Heart left ventricle (tissue), 13 donors: ENCODE measurements around the gene LRP1B.

Source experiments
- CTCF ChIP-seq, 12 donors: fragments of 200-600 bp; sonication (generic) in 4 of 12; IDR thresholded peaks; one replicate each; pipeline versions ENCODE4 v1.5.0 to v1.8.0; 2018 to 2022; ENCODE audit warnings: antibody characterized with exemption in 12 of 12, mild to moderate bottlenecking in 5 of 12
- POLR2A ChIP-seq, 2 donors: fragments of 450-650 bp; IDR thresholded peaks; one replicate each; pipeline ENCODE4 v1.6.1; 2017; ENCODE audit warnings: antibody characterized with exemption in 2 of 2, mild to moderate bottlenecking in 2 of 2, moderate library complexity in 2 of 2
- donor health status: ischemic (EF 13 %, LVEDD 7.1; RV severe dilation, severe dysfunction).
- donor health status: DM: no; HTN: yes; CAD: no.
- donor health status: DM: no; HTN: no; CAD: no.
- donor health status: ischemic (EF 25% LVEDD 6.9; RV normal size, moderate dysfunction).
- donor health status: ischemic (EF 25% LVEDD 5.7; RV mildly dilated, moderate dysfunction).
- donor health status: ischemic (EF 35%, LVEDD 5.7; RV mildly dilated, moderate dysfunction).
- donor health status: nonischemic (EF 11% LVEDD 7.7; RV severe dilation, severe dysfunction).
- donor health status: DM: yes; HTN: yes; CAD: no.
- donor health status: PGD.
- donor health status: ischemic (EF 29% LVEDD 5.4; RV normal size, mild dysfunction).
- donor health status: nonischemic (EF 23%, LVEDD 6.1; RV moderate dilation, normal function).

DNA sequence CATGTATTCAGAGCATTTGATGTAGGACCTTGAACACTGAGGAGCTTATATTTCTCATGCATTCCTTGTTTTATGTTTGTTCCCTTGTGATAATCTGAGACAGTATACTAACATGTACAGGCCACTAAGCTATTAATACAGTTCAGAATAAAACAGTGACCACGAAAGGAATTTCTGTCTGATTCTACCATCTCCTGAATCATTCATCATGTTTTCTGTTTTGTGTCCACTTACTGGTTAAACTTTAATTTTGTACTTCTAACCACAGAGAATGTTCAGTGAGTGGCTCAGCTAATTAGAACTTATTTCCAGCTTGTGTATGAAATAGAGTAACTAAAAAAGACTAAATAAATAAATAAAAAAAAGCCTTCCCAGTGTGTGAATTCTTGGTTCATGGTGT is 110.4 kb downstream of the LRP1B start:
- TF ChIP-seq POLR2A (IDR thresholded peaks at IDR 0.05), result no peak
- no peak for TF ChIP-seq CTCF (IDR thresholded peaks at IDR 0.05)
